Stomach (tissue), 4 donors: ENCODE data around the gene CRTC3.

ENCODE experiments used
- EP300 ChIP-seq: sonication (generic); formaldehyde crosslinking; IDR thresholded peaks from one replicate; pipeline ENCODE4 v1.6.1; 2017; ENCODE audit warnings: antibody characterized with exemption
- POLR2AphosphoS5 ChIP-seq, 3 donors: sonication (generic); formaldehyde crosslinking; IDR thresholded peaks; one replicate each; pipeline ENCODE4 v1.6.1; 2016; ENCODE audit warnings: antibody characterized with exemption in 3 of 3
- TF ChIP-seq, protein P1 (sequence below), 7 experiments: fragments of 450-650 bp in 4 of 7; fragments of 200-600 bp in 3 of 7; sonication (generic) in 3 of 7; IDR thresholded peaks; one replicate each; pipeline ENCODE4 v1.5.1; 2016 to 2019; ENCODE audit warnings: antibody characterized with exemption in 7 of 7, control low read depth in 2 of 7, mild to moderate bottlenecking in 1 of 7

DNA sequence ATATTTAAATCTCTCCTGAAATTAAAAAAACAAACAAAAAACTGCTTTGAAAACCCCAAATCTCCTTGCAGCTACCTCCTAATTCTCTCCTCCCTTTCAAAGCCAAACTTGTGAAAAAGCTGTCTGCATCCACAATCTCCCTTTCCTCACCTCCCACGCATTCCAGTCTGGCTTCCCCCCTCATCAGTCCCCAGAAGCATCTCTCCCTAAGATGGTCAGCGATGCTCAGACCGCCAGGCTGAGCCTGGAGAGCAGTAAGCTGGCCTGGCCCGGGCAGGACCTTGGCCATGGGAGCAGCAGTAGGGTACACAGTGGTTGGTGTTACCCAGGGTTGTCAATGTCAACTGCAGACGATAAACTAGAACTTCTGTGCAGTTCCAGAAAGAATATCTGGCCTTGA, 154.6 kb downstream of the CRTC3 start:
- TF ChIP-seq, protein P1, sequence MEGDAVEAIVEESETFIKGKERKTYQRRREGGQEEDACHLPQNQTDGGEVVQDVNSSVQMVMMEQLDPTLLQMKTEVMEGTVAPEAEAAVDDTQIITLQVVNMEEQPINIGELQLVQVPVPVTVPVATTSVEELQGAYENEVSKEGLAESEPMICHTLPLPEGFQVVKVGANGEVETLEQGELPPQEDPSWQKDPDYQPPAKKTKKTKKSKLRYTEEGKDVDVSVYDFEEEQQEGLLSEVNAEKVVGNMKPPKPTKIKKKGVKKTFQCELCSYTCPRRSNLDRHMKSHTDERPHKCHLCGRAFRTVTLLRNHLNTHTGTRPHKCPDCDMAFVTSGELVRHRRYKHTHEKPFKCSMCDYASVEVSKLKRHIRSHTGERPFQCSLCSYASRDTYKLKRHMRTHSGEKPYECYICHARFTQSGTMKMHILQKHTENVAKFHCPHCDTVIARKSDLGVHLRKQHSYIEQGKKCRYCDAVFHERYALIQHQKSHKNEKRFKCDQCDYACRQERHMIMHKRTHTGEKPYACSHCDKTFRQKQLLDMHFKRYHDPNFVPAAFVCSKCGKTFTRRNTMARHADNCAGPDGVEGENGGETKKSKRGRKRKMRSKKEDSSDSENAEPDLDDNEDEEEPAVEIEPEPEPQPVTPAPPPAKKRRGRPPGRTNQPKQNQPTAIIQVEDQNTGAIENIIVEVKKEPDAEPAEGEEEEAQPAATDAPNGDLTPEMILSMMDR (IDR thresholded peaks at IDR 0.05): no peak
- TF ChIP-seq POLR2AphosphoS5 (IDR thresholded peaks at IDR 0.05) (no peak), EP300 (no peak)
